Right forelimb (tissue), 1 donor: ENCODE data around the gene OSGEP.
"Not testable (repeated sequence)": the region's sequence is repeated elsewhere in the genome, so short reads cannot be mapped to it uniquely, and the experiment has no call there.

Experiments
- DNase-seq: peaks from one replicate; pipeline ENCODE4 v3.0.0-alpha.2; 2018

Gene OSGEP

GRCh38 chr14:20469242-20469889 lies 14.8 kb upstream of the OSGEP start, which contains the start of gene PNP:
TSS of gene PNP (plus strand) at chr14:20469406. CDS start at chr14:20469525, 119 bp downstream.
- DNase-seq, result peak; percentile 84

- DNase-seq, result no peak
Observed at GRCh38 chr14:20468764-20469241, 14.2 kb upstream of the OSGEP start.

- DNase-seq, result peak; percentile 95
Observed at GRCh38 chr14:20461225-20462141, 6.9 kb upstream of the OSGEP start, which contains the start of gene PIP4P1. TSS of gene PIP4P1 (minus strand) at chr14:20461434. CDS start at chr14:20461325, 109 bp downstream.

GRCh38 chr14:20460458-20461224 lies 6.0 kb upstream of the OSGEP start:
- DNase-seq, result peak; percentile 46

GRCh38 chr14:20458031-20458789 lies 3.6 kb upstream of the OSGEP start:
- DNase-seq, result no peak

GRCh38 chr14:20456971-20457370 lies 2.4 kb upstream of the OSGEP start:
- no peak for DNase-seq

GRCh38 chr14:20455355-20456300 lies 1.0 kb upstream of the OSGEP start:
- DNase-seq, result no peak

GRCh38 chr14:20452831-20453230 lies 1.8 kb downstream of the OSGEP start:
- DNase-seq, result not testable (repeated sequence)

GRCh38 chr14:20446889-20447288 lies 7.7 kb downstream of the OSGEP start:
- DNase-seq, result no peak

GRCh38 chr14:20443650-20444049 lies 11.0 kb downstream of the OSGEP start:
- DNase-seq, result not testable (repeated sequence)

GRCh38 chr14:20441461-20441860 lies 13.2 kb downstream of the OSGEP start:
- DNase-seq, result no peak

- no peak for DNase-seq
Observed at GRCh38 chr14:20440882-20441281, 13.7 kb downstream of the OSGEP start.

- DNase-seq, result no peak
Observed at GRCh38 chr14:20440465-20440864, 14.1 kb downstream of the OSGEP start.

GRCh38 chr14:20438664-20439063 lies 15.9 kb downstream of the OSGEP start:
- DNase-seq, result no peak

- no peak for DNase-seq
Observed at GRCh38 chr14:20436363-20436755, 18.3 kb downstream of the OSGEP start.

GRCh38 chr14:20435582-20436362 lies 18.8 kb downstream of the OSGEP start, which contains the start of gene KLHL33:
TSS of gene KLHL33 (minus strand) at chr14:20436166. CDS start at chr14:20435811, 355 bp downstream.
- DNase-seq, result no peak

GRCh38 chr14:20434701-20435581 lies 19.7 kb downstream of the OSGEP start:
- no peak for DNase-seq

GRCh38 chr14:20429801-20430669 lies 24.6 kb downstream of the OSGEP start:
- DNase-seq, result no peak
